ENCODE measurements around the gene UBR3.
"Not testable (repeated sequence)": the region's sequence is repeated elsewhere in the genome, so short reads cannot be mapped to it uniquely, and the experiment has no call there.

UBR3 gene

GRCh38 chr2:169955940-169956339 lies 128.7 kb downstream of the UBR3 start:
- no peak for DNase-seq

- not testable (repeated sequence) for DNase-seq
Observed at GRCh38 chr2:169957219-169957618, 130.0 kb downstream of the UBR3 start.

DNA sequence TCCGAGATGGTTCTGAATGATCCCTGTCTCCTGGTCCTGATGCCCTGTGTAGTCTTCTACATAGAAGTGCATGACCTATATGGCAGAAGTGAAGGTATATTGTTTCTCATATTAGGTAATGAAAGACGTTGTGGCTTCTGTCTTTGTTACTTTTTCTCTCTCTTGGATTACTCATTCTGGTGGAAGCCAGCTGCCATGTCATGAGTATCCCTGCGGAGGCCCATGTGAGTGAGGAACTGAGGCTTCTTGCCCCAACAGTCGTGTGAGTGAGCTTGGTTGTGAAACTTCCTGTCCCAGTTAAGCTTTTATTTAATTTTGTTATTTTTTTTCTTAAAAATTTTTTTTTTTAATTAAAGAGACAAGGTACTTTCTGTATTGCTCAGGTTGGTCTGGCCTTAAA lies 134.7 kb downstream of the UBR3 start:
- DNase-seq, result no peak

- DNase-seq, result no peak
Observed at GRCh38 chr2:169963786-169964185, 136.5 kb downstream of the UBR3 start.

DNA sequence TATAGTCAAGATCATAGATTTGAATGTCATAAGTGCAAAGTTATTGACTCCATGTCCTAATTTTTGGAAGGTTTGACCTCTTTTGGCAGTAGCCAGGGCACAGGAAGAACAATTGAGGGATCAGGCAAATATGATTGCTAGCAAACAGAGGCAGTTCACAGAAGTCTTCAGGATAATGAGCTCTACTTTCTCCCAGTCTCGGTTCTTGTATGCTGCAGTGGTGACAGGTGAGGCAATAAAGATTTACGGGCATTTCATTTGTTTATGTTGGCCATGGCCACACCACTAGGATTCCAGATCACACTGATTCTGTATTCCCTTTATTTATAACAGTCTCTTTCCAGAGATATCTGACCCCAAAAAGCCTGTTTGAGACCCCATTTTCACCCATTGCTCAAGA lies 137.5 kb downstream of the UBR3 start:
- no peak for DNase-seq

DNA sequence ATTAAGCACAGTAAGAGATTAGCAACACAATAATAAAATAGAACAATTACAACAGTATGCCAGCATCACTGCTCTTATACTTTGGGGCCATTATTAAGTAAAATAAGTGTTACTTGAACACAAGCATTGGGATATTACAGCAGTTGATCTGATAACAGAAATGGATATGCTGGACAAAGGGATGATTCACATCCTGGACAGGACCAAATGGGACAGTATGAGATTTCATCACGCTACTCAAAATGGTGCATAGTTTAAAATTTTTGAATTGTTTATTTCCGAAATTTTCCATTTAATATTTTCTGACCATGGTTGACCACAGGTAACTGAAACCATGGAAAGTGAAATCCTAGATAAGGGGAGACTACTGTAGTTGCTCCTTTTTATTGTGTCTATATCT lies 138.2 kb downstream of the UBR3 start:
- DNase-seq, result no peak

DNA sequence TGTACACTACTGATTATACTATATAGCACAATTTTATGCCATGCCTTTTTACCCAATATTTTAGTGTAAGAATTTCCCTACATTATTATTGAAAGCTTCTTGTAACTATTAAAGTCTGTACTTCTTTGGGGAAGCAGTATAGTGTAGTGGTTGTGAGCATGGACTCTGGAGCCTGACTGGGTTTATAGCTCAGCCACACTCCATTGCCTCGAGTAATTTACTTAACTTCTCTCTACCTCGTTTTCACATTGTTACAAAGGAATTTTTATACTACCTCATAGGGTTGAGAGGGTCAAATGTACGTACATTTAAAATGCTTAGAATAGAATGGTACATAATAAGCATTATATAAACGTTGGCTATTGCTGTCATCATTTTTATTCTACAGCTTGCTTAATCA lies 139.2 kb downstream of the UBR3 start:
- DNase-seq, result no peak

DNA sequence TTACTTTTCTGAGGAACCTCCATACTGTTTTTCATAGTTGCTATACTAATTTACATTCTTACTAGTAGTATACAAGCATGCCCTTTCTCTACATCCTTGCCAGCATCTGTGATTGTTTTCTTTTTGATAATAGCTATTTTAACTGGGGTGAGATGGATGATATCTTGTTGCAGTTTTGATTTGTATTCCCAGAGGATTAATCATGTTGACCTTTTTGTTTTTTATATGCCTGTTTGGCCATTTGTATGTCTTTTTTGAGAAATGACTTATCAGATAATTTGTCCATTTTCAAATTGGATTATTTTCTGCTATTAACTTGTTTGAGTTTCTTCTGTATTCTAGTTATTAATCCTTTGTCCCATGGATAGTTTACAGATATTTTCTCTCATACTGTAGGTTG lies 141.5 kb downstream of the UBR3 start:
- no peak for DNase-seq

- DNase-seq, result no peak
Observed at GRCh38 chr2:169975221-169975620, 148.0 kb downstream of the UBR3 start.

DNA sequence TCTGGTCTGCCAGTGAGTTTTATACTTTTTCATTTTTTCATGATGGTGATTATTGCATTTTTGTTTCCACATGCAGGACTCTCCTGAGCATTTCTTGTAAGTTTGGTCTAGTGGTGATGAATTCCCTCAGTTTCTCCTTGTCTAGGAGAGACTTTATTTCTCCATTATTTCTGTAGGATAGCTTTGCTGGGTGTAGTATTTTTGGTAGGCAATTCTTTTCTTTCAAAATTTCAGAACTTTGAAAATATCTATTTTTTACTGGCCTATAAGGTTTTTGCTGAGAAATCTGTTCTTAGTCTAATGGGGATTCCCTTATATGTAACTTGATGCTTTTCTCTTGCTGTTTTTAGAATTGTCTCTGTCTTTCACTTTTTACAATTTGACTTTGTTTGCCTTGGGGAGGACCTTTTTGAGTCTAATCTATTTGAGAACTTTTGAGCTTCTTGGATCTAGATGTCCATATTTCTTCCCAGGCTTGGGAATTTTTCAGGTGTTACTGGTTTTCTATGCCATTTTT lies 149.1 kb downstream of the UBR3 start:
- DNase-seq, result no peak

- DNase-seq, result no peak
Observed at GRCh38 chr2:169977530-169977929, 150.3 kb downstream of the UBR3 start.

DNA sequence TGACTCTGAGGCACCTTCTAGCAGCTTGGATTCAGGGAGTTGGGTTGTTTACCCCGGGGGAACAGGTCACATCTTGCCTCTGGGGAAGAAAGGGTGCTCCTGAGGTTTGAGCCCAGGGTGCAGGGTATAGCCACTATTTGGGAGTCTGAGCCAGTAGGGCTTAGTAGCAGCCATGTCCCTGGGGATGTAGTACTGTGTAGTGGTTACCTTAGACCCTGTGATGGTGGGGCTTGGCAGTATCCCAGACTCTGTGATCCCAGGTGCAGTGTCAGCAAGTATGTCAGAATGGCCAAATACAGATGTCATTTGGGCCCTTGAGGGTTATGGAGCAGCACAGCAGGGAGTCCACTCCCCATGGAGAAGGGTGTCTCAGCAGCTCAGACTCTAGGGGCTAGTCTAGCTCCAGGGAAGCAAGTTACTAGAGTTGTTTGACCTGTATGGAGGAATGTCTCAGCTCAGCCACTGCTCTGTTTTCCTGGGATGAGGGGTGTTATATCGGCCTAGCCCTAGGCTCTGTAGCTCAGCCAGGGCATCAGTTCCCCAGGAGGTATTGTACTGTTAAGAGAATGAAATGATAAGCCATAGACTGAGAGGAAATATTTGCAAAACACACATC lies 151.3 kb downstream of the UBR3 start:
- DNase-seq, result no peak

DNA sequence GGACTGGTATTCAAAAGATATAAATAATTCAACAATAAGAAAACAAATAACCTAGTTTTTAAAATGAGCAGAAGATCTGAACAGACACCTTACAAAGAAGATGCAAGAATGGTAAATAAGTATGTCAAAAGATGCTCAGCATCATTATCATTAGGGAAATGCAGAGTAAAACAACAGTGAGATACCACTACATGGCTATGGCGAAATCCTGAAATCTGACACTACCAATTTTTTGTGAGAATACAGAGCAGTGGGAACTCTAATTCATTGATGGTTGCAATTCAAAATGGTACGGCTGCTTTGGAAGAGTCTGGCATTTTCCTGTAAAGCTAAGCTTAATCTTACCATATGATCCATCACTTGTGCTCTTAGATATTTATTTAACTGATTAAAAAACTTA lies 151.8 kb downstream of the UBR3 start:
- DNase-seq, result no peak

- DNase-seq, result no peak
Observed at GRCh38 chr2:169980001-169980400, 152.7 kb downstream of the UBR3 start.

GRCh38 chr2:169980643-169981042 lies 153.4 kb downstream of the UBR3 start:
- no peak for DNase-seq

DNA sequence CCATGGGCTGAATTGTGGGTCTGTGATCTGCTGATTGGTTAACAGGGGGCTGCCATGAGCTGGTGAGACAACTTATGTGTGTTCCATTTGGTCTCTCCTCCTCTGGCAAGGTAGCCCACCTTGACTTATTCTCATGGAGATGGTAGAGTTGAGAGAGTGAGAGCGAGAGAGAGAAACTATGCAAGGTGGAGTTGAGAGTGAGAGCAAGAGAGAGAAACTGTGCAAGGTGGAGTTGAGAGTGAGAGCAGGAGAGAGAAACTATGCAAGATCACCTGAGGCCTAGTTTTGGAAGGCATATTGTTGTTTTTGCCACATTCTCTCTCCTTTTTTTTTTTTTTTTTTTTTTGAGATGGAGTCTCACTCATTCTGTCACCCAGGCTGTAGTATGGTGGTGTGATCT lies 155.7 kb downstream of the UBR3 start:
- no peak for DNase-seq

GRCh38 chr2:169983506-169983905 lies 156.3 kb downstream of the UBR3 start:
- DNase-seq, result no peak

- DNase-seq, result no peak
Observed at GRCh38 chr2:169984145-169984544, 156.9 kb downstream of the UBR3 start.

DNA sequence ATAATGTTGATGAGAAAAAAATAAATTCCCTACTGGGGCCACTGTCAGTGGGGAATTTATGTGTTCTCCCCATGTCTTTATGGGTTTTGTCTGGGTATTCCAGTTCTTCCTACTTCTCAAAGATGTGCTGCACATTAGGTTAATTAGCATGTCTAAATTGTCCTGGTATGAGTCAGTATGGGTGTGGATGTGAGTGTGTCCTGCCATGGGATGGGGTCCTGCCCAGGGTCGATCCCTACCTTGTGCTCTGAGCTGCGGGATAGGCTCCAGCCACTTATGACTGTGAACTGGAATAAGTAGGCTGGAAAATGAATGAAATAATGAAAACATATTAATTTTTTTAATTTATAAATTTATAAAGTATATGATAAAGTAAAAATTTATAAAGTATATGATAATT lies 167.5 kb downstream of the UBR3 start:
- no peak for DNase-seq

- DNase-seq, result no peak
Observed at GRCh38 chr2:169997140-169997887, 170.1 kb downstream of the UBR3 start.

- DNase-seq, result no peak
Observed at GRCh38 chr2:169999054-169999453, 171.8 kb downstream of the UBR3 start.

- no peak for DNase-seq
Observed at GRCh38 chr2:170002096-170002495, 174.8 kb downstream of the UBR3 start.

GRCh38 chr2:170005702-170006101 lies 178.4 kb downstream of the UBR3 start:
- no peak for DNase-seq

GRCh38 chr2:170006587-170007325 lies 179.5 kb downstream of the UBR3 start:
- no peak for DNase-seq
